GM20000 (cell line): Measurements from ENCODE around the gene TNFSF11.

Experiments
- DNase-seq: peaks from one replicate; pipeline ENCODE4 v3.0.0; 2012; ENCODE audit warnings: low spot score
- TF ChIP-seq, protein P1 (sequence below): IDR thresholded peaks from 2 replicates; pipeline ENCODE4 v1.5.1; 2012; ENCODE audit warnings: mild to moderate bottlenecking, control low read depth; ENCODE audit errors: extremely low read depth, missing control alignments

Gene TNFSF11

DNA sequence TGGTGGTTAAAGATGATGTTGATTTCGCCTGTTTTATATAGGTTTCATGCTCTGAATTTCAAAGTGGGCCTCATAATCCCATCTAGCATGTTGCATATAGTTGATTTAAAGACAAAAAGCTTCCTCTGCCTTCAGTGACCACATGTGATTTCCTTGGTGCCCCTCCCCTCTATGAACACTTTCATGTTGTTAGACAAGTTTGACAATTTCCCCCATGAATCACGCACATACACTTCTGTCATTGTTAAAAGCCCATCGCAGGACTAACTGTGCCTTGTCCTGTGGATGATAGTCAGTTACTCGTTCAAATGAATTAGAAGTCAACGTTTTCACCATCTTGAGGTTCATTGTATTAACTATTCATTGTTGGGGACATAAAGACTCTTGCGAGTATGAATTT lies 6.7 kb downstream of the TNFSF11 start:
- TF ChIP-seq, protein P1, sequence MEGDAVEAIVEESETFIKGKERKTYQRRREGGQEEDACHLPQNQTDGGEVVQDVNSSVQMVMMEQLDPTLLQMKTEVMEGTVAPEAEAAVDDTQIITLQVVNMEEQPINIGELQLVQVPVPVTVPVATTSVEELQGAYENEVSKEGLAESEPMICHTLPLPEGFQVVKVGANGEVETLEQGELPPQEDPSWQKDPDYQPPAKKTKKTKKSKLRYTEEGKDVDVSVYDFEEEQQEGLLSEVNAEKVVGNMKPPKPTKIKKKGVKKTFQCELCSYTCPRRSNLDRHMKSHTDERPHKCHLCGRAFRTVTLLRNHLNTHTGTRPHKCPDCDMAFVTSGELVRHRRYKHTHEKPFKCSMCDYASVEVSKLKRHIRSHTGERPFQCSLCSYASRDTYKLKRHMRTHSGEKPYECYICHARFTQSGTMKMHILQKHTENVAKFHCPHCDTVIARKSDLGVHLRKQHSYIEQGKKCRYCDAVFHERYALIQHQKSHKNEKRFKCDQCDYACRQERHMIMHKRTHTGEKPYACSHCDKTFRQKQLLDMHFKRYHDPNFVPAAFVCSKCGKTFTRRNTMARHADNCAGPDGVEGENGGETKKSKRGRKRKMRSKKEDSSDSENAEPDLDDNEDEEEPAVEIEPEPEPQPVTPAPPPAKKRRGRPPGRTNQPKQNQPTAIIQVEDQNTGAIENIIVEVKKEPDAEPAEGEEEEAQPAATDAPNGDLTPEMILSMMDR, result no peak
- DNase-seq, result no peak

DNA sequence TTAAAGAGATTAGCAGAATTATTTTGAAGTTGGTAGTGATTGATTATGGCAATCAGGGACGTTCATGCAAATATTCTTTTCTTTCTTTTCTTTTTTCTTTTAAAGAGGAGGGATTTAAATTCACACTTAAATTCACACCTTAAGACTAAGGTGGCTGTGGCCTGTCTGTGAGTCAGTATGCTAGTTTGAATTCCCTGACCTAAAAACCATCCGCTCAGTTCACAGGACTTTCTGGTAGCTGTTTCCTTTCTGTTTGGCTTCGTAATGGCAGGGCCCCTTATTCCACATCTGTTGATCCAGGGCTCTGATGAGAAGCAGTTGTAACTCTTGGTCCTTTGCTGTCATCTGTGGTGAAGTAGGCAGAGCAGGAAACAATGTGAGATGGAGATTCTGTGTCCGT lies 7.5 kb downstream of the TNFSF11 start:
- no peak for DNase-seq
- TF ChIP-seq, protein P1, result no peak

DNA sequence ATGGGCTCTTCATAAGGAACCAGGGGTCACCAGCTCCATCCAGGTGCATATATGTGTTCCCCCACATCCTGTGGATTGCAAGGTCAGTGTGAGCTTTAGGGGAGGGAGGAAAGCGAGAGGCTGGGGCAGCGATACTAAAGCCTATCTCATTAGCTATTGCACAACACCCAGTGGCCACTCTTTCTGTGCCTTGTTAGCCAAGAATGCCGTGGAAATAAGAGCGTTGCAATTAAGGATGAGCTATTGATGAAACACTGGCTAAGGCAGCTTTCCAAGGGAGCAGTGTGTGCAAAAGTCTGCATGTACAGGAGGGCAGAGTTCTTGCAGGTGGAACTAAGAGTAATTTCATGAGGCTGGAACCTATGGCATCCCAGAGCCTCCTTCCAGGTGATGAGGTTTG lies 17.6 kb downstream of the TNFSF11 start:
- no peak for DNase-seq
- TF ChIP-seq, protein P1, result no peak

DNA sequence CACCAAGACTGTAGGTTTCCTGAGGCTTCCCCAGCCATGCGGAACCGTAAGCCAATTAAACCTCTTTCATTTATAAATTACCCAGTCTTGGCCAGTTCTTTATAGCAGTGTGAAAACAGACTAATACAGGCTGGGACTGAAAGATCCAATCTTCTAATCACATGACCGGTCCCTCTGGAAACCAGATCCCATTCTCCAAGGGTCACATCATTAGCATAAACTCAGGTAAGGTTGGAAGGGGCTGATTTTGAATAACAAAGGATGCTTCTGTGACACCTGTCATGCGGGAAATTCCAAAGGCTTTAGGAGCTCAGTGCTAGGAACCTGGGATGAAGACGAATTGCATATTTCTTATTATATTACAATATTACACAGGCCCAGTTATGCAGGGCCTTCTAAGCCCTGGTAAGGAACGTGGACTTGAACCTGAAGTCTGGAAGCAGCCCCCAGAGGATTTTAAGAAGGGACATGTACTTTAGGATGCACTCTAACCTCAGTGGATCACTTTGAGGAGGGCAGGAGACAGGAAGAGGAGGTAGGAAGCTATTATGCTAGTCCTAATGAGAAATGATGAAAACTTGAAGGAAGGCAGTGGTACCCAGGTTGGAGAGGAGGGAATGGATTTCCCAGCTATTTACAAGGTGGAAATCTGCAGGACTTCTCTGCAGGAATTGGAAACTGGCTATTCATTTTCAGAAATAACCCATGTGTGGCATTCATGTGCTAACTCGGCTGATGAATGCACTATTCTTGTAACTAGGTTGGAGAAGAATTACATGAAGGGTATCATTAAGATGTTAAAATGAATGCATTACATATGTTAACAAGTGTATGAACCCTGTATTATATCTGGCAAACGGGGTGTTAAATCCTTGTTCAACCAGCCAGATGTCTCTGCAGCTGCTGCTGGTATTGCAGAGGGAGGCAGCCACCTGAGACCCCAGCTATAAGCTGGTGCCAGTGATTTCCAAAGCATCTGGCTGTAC lies 19.3 kb downstream of the TNFSF11 start:
- TF ChIP-seq, protein P1, result no peak
- DNase-seq, result no peak

DNA sequence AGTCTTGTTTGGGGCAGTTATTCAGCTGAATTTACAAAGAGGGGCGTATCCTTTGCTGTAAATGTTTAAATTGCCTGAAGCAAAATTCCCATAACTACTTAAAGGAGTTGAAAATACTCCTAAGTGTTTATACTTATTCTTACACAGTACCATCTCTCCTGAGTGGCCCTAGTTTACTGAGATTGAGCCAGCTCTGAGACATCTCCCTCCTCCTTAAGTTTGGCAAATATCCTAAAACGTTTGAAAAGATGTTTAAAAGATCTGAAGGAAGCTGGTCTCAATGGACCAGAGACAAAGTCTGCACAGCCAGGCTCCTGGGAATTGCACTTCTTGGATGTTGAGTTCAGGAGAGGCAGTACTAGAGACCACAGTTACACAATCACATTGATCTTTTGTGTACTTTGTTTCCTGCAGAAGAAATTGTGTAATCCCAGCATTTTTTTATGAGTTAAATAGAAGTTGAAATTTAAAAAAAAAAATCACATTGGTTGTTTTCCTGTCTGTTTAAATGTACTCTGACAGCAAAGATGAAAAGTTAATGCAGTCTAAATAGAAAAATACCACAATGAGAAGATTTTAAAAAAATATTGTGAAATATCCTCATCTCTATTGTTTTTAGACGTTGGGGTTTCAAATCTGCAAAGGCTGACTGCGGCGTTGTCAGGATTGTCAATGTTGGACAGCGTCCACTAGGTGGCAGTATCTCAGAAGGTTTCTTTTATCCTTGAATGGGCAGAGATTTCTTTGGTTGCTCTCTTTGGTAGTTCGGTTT lies 20.7 kb downstream of the TNFSF11 start:
- DNase-seq, result peak; percentile 72
- TF ChIP-seq, protein P1, result peak; percentile 71

DNA sequence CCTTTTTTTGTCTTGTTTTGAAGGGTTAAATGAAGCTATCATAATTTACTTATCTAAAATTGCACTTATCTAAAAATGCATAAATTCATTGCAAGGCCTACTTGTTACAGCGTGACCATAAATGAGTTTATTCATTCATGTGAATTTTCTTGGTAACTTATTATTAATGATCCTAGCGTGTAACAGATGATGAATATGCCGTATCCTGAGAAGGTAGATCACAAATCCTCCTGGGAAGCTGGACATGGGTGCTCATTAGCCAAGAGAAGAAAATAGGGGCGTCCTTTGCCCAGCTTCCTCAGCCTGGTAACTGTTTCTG lies 21.3 kb downstream of the TNFSF11 start:
- no peak for DNase-seq
- TF ChIP-seq, protein P1, result no peak

DNA sequence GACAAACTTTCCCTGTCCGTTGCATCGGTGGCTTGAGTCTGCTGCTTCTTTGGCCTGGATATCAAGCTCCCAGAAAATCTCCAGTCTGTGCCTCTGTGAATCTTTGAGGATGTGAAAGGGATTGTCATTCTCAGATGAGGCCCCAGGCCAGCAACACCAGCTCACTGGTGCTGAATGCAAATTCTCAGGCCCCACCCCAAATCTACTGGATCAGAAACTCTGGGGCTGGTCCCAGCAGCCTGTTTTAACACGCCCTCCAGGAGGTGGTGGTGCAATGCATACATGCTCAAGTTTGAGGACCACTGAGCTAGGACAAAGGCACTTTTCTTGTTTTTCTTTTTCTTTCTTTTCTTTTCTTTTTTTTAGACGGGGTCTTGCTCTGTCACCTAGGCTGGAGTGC lies 23.6 kb downstream of the TNFSF11 start:
- no peak for DNase-seq
- TF ChIP-seq, protein P1, result no peak
